GM19467 (cell line): Measurements from ENCODE around the gene PAOX.
A peak's percentile ranks its signal among the peaks of the same experiment; 100 is the strongest.
"Not testable (repeated sequence)": the region's sequence is repeated elsewhere in the genome, so short reads cannot be mapped to it uniquely, and the experiment has no call there.

Experiments used
- ATAC-seq: cut with Tn5 transposase; IDR thresholded peaks from one replicate; pipeline ENCODE4 v1.9.1; 2021; ENCODE audit warnings: mild to moderate bottlenecking, moderate library complexity; ENCODE audit not compliant: unreplicated experiment

The PAOX gene

DNA sequence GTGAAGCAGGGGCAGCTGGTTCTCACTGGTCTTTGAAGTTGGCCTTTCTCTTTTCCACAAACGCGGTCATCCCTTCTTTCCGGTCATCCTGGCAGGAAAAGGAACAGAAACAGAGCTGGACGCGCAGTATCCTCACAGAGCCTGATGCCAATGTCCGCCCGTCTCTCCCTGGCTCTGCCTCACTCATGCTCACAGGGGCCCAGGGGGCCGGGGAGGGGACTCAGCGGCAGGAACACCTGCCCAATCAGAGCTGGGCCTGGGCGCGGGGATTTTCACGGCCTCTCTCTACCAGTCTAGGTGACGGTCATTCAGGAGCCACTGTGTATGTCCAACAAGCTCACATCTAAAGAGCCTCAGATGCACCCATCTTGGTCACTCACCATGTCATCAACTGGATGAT is 16.2 kb upstream of the PAOX start:
- ATAC-seq, result no peak

DNA sequence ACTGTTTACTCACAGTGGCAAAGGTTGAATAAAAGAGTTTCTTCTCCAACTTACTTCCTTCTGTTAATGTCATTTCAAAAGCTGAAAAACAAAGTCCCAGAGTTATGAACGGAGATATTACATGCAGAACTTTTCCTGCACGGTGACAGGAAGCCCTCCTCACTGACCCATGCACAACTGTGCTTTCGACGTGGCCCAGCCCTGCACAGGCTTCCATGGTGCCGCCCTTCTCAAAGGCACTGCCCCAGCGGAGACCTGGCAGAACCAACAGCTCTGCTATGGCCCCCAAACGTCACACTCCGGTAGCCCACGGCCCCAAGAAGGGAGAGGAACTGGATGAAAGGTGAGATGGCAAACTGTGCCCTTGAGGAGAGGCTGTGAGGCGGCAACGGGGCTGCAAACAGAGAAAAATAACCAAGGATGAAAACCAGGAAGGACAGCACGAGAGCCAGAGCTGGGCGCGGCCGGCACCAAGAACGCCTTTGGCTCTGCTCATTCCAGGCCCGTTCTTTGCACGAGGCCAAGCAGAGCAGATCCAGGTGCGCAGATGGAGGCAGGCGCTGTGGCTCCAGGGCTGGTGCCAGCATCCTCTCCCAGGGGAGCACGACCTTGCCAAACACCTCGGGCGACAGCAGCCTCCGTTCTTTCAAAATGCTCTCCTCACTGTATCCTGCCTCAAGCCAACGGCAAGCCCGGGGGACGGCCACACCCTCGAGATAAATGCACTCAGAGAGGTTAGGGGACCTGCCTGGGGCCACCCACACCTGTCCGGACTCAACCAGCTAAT is 14.2 kb upstream of the PAOX start:
- ATAC-seq, result no peak

DNA sequence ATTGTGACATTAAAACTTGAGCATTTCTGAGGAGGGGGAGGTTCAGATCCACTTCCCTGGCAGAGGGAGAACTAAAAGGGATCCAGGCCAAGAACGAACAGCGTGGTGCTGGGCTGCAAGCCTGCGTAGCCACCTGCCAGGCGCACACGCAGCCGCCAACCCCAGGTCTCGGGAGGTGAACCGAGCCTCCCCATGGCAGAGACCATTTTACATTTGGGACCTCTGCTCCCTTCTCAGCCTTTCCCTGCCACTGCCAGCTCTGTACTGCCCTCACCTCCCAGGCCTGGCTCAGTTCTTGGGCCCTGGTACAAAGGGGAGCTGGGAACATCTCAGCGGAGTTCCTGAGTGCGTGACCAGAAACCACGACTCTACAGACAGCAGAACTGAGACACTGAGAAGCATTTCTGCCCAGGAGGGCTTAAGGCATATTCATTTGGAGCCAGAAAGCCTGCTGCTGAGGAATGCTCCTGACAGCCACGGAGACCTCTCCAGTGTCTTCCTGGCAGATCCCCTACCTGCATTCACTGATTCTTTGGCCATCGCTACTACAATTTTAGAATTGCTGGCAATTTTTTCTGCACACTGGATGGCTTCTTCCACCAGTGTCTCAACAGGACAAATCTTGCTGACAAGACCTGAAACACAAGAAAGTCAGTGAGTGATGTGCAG is 13.5 kb upstream of the PAOX start:
- no peak for ATAC-seq

DNA sequence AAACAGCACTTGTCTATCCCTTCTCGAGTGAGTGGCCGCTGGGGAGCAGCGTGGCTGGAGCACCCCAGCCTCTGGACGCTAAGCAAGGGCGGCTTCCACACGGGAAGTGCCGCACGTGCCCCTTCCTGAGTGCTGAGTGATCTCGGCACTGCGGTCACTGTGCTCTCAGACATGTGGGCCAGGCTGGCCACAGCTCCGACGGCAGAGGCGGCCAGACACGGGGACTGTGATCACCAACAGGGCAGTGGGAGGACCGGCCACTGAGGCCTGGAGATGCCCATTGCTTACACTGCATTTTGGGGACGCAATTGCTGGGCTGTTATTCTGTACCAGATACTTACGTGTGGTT is 13.0 kb upstream of the PAOX start:
- ATAC-seq, result no peak

DNA sequence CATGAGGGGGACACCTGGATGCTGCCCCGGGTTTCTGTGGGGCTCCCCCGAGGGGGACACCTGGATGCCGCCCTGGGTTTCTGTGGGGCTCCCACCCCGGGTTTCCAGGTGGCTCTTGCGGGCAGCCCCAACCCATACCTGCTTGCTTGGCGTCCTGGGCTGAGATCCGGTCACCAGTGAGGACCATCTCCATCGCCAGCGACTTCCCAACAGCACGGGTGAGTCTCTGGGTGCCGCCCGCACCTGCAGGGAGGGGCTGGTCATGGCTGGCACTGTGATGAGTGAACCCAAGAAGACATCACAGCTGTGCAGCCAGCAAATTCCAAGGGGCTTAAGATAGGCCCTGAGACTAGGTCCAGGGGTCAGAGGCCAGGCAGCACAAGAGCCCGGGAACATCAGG is 12.3 kb upstream of the PAOX start:
- ATAC-seq, result no peak

DNA sequence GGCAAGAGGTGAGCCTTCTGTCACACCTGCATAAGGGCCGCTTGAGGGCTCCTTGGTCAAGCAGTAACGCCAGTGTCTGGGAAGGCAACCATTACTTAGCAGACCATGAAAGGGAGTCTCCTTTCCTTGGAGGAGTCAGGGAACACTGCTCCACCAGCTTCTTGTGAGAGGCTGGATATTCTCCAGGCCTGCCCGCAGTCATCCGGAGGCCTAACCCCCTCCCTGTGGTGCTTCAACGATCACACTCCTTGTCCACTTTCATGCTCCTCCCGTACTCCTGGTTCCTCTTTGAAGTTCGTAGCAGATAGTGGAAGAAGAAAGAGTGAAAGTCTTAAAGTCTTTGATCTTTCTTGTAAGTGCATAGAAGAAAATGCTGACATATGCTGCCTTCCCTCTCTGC is 11.6 kb upstream of the PAOX start:
- ATAC-seq, result not testable (repeated sequence)

DNA sequence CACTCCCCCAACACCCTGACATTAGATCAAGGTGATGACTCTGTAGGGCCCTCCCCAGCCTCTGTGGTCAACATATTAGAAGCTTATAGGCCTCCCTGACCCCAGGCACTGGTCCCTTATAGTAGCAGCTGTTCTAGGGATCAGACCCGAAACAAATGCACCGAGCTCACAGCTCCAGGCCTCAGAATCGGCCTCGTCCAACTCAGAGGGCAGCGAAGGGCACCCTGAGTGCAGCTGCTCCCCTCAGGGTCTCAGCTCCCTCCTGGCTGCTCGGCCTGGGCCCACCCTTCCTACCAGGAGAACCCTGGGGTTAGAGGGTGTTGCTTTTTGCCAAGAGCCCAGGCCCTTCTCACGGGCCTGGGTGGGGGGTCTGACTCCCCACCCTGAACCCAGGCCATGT is 10.9 kb upstream of the PAOX start:
- no peak for ATAC-seq

DNA sequence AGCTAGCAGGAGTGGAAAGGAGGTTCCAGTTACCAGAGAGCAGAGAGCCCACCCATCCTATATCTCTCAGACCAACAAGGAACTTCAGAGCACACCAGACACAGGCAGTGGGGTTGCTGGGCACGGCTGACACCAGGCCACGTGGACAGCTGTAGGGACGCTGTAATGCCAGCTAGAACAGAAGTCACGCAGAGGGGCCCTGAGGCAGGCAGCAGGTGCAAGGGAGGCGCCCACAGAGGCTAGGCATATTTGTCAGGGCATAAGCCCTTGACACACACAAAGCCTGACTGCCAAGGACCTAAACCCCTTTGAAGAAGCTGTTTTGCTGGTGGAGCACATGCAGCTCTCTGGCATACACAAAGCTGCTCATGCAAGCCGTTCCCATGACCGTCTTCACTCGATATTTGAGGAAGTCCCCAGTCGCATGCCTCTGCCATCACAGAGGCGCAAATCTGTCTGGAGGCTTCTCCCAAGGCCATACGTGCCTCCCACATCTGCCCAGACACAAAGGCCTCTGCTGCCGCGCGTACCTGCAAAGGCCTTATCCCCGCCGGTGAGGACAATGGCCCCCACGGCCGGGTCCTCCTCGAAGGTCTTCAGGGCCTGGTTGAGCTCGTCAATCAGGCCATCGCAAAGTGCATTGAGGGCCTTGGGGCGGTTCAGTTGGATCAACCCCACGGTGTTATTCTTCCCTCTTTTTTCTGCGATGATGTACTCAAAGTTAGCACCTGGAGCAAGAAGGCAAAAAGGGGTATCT is 8.9 kb upstream of the PAOX start:
- ATAC-seq, result no peak

DNA sequence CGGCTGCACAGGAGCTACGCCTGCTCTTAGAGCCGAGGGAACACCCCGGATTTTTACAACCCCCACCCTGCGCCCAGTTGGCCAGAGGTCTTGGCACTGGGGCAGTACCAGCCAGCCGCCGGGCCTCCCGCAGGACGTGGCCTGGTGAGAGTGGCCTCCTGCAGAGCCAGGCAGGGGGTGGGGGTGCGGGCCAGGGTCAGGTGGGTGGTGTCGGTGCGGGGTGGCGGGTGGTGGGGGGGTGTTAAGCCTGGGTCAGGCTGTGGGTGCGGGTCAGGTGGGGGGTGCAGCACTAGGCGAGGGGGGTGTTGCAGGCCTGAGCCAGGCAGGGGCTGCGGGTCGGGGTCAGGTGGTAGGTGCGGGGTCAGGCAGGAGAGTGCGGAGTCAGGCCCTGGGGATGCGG is 6.6 kb upstream of the PAOX start:
- no peak for ATAC-seq

DNA sequence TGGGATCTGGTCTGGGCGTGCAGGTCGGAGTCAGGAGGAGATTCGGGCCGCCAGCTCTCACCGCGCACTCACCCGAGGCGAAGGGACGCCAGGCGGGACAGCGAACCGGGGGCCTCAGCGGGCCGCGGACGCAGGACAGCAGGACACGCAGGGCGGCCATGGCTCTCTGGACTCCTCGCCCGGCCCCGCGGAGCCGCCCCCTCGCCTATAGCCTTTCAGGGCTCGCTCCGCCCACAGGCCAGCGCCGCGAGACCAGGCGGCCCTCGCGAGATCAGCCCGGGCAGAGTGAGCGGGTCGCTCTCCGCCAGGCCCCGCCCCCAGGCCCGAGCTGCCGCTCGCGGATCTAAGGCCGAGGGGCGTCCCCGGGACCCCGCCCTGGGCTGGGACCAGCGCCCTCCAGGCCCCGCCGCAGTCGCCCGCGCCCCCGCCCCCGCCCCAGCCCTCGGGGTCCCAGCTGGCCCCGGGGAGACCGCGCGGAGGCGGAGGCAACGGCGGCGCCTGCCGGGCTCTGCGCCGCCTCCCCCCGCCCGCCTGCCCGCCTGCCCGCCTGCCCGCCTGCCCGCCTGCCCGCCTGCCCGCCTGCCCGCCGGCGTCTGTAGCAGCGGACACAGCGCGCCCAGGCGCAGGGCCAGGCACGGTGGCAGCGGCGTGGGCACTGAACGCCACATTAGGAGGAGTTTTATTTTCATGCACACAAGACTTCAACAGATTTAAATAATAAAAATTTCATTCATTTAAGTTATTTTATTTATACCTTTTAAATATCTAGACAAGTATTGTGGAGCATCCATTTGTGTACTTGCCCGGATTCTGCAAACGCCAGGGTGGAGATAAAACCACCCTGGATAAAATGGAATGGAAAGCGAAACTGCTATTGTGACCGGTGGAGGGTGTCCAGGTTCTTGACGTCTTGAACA is 5.6 kb upstream of the PAOX start, which contains the start of gene ECHS1:
Gene ECHS1, minus strand, starts transcription at position 181 of the 917 bp plus-strand sequence. Its CDS starts 21 bp downstream, at position 160.
- ATAC-seq, result peak; percentile 94

DNA sequence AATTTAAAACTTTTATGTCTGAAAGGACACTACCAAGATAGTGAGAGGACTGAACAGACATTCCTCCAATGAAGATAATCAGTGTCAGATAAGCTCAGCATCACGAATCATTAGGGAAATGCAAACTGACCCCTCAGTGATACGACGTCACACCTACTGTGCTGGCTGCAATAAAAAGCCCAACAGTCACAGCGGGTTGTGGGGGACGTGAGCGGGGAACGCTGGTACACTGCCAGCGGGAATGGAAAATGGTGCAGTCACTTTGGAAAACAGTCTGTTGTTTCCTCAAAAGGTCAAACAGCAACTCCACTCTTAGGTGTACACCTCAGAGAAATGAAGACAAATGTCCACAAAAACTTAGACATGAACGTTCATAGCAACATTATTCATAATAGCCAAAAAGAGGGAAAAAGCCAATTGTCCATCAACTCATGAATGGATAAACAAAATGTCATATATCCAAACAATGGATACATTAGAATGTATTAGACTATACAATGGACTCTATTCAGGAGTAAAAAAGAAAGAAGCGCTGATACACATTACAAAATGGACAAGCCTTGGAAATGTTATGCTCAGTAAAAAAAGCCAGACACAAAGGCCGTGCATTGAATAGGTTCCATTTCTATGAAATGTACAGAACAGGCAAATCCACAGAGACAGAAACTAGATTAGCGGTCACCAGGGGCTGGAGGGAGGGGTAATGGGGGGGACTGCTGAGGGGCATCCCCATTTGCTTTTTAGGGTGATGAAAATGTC is 3.5 kb upstream of the PAOX start:
- no peak for ATAC-seq

DNA sequence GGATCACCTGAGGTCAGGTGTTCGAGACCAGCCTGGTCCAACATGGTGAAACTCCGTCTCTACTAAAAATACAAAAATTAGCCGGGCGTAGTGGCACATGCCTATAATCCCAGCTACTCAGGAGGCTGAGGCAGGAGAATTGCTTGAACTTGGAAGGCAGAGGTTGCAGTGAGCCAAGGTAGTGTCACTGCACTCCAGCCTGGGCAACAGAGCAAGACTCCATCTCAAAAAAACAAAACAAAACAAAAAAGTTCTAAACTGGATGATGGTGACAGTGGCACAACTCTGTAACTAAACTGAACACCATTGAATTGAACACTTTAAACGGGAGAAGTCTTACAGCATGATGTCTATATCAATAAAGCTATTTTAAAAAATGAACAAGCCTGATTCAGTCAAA is 2.9 kb upstream of the PAOX start:
- ATAC-seq, result not testable (repeated sequence)

DNA sequence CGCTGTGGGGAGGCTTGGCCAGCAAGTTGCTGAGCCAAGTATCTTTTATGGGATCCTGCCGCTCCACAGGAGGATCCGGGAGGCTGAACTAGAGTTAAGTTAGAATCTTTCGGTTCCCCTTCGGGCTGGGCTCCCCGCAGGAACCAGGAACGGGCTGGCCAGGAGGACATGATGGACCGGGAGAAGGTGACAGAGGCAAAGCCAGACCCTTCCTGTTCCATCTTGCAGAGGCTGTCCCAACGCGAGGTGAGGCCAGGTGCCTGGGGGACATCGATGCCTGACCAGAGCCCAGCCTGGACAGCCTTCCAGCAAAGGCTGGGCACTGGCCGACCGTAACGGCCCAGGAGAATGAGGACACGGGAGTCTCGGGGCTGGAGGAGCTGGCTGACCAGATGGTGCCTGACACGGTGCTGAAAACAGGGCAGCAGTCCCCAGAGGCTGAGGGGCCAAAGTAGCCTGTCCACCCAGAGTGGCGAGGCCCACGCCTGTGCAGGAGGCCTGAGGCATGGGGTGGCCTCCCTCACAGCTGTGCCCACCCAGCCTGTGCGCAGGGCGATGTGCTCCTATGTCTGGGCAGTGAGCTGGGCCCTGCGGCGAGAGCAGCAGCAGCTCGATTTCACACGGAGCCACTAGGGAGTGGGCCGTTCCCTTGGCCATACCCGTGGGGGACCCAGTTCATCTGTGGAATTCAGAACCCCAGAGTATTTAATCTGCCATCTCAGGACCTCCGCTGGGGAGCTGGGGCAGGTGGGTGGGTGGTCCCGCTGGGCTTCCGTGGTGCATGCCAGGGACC is 1.8 kb upstream of the PAOX start:
- ATAC-seq, result no peak

DNA sequence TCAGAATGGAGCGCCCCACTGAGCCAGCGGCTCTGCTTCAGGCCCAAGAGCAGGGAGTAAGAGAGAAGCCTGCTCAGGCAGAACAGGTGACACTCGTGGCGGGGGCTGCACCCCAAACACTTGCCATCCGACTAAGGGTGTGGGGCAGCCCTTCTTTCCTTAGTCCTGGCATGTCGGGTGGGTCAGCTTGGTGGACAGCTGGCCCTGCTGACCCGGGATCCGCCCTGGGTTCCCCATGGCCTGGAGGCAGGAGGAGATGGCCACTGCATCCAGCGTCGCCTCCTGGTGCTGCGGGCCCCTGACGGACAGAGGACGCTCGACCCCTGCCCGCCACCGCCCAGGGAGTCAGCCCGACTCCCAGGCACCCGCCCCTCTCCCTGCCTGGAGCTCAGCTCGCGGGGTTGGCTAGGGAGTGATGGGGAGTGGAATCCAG is 1.2 kb upstream of the PAOX start:
- ATAC-seq, result no peak

DNA sequence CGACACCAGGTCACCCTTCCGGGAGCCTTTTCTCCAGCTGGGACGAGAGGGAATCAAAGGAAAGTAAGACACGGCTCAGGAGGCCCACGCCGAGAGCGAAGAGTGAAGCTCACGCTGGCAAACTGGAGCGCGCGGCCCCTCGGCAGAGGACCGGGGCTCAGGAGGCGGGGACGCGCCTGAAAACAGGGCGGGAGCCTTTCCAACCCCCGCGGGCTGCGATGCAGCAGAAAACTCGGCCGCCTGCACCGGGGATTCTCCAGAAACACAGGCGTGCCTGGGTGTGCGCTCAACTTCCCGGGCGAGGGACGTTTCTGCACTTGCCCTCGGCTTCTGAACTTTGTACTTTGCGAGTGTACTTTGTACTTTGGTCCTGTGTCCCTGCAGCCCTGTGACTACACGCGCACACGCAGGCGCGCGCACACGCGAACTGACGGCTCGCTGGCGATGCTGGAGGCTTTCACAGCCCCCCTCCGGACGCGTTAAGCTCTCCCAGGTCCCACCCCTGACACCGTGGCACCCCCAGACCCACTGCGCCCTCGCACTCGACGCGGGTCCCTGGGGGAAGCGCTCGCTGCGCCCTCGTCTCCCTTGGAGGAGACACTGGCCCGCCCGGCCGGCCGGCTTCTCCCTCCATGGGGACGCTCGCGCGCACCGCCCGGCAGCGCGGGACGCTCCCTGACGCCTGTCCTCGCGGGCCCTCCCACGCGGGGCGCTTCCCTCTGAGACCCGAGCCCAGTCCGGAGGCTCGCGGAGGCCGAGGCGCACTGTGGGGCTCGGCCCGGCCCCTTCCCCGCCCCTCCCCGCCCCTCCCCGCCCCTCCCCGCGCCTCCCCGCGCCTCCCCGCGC is 588 bp upstream of the PAOX start:
- ATAC-seq, result peak; percentile 40

DNA sequence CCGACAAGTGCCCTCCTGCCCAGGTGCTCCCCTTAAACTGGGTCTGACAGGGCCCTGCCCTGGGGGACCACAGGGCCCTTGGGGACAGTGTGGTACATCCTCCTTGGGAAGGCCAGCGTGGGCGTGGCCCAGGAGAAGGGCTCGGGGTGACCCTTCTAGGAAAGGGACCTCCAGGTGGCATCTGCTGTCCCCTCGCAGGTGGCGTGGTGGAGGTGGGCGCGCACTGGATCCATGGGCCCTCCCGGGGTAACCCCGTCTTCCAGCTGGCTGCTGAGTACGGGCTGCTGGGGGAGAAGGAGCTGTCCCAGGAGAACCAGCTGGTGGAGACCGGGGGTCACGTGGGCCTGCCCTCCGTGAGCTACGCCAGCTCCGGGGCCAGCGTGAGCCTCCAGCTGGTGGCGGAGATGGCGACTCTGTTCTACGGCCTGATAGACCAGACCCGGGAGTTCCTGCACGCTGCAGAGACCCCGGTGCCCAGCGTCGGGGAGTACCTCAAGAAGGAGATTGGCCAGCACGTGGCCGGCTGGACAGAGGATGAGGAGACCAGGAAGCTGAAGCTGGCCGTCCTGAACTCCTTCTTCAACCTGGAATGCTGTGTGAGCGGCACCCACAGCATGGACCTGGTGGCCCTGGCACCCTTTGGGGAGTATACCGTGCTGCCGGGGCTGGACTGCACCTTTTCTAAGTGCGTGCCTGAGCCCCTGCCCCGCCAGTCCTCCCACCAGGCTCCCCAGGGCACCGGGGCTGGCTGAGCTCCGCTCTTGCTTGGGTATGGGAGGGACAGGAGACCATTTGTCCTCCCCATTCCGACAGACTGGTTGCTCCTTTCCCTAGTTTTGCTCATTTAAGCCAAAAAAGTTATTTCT is 972 bp downstream of the PAOX start:
- ATAC-seq, result no peak

DNA sequence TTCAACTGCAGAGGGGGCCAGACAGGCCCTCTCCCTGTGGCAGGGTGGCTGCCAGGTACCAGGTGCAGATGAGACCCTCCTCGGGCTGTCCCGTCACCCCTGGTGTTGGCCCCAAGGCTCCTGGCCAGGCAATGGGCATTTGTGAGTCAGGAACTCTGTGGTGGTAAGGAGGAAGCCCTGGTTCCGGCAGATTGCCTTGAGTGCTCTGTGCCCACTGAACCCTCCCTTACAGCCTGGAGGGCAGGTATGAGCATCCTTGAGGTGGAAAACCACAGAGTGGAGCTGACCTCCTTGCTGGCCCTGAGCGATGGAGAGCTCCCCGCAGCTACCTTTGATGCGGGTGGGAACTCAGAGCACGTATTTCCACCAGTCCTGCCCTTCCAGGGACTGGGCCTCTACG is 2.0 kb downstream of the PAOX start:
- no peak for ATAC-seq
